Retinal pigment epithelial cell (primary cell): ENCODE data around the gene FILIP1.
A peak's percentile ranks its signal among the peaks of the same experiment; 100 is the strongest.

Experiments used
- DNase-seq: peaks from one replicate; pipeline ENCODE4 v3.0.0-alpha.2; 2010; ENCODE audit warnings: low read depth
- H3K4me3 ChIP-seq: 2 replicates; pipeline ENCODE4 v1.5.1; 2011; ENCODE audit warnings: mild to moderate bottlenecking, low read length, control low read depth, moderate library complexity
- TF ChIP-seq, protein P1 (sequence below): conservative IDR thresholded peaks from 2 replicates; pipeline ENCODE4 v1.5.1; 2011; ENCODE audit warnings: low read depth, low read length, control low read depth, inconsistent platforms

FILIP1 gene

GRCh38 chr6:75281653-75282052, 211.9 kb downstream of the FILIP1 start:
- H3K4me3 ChIP-seq, result peak overlapping the region; percentile 91
- DNase-seq, result no peak
- TF ChIP-seq, protein P1, sequence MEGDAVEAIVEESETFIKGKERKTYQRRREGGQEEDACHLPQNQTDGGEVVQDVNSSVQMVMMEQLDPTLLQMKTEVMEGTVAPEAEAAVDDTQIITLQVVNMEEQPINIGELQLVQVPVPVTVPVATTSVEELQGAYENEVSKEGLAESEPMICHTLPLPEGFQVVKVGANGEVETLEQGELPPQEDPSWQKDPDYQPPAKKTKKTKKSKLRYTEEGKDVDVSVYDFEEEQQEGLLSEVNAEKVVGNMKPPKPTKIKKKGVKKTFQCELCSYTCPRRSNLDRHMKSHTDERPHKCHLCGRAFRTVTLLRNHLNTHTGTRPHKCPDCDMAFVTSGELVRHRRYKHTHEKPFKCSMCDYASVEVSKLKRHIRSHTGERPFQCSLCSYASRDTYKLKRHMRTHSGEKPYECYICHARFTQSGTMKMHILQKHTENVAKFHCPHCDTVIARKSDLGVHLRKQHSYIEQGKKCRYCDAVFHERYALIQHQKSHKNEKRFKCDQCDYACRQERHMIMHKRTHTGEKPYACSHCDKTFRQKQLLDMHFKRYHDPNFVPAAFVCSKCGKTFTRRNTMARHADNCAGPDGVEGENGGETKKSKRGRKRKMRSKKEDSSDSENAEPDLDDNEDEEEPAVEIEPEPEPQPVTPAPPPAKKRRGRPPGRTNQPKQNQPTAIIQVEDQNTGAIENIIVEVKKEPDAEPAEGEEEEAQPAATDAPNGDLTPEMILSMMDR, result no peak

DNA sequence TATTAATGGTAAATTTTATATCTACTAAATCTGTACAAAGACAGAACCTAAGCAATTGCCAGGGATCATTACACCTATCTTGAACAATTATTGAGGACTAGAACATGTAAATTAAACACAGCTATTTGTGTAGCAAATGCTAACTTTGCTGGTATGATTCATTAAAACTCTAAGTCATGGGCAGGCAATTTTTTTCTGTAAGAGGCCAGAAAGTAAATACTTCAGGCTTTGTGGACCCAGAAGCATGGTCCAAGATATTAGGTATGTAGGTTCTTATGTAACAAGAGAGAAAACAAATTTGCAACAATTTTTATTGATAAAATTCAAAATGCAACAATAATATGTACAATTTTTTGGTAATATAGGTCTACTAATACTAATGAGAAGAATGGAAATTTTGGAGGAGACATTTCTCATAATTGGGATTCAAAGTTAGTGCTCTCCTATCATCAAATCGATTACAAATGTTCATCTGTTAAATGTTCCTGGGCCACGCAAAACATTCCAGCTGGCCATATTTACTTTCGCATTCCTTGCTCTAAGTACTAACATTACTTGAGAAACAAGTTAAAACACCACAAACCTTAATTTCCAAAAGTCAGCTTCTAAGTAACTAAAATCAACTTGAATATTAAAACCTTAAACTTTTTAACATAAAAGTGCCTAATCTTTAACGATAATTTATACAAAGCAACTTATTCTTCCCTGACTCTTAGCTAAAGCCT, 213.3 kb downstream of the FILIP1 start:
- no peak for DNase-seq
- no peak overlapping the region for H3K4me3 ChIP-seq
- TF ChIP-seq, protein P1, result no peak

GRCh38 chr6:75279418-75279817, 214.2 kb downstream of the FILIP1 start:
- TF ChIP-seq, protein P1, result no peak
- H3K4me3 ChIP-seq, result no peak overlapping the region
- no peak for DNase-seq

GRCh38 chr6:75278474-75279077, 215.0 kb downstream of the FILIP1 start:
- no peak for DNase-seq
- H3K4me3 ChIP-seq, result no peak overlapping the region
- TF ChIP-seq, protein P1, result no peak

- no peak for DNase-seq
- no peak overlapping the region for H3K4me3 ChIP-seq
- TF ChIP-seq, protein P1, result no peak
Observed at GRCh38 chr6:75275067-75275466, 218.5 kb downstream of the FILIP1 start.

- no peak for DNase-seq
- TF ChIP-seq, protein P1, result no peak
- H3K4me3 ChIP-seq, result no peak overlapping the region
Observed at GRCh38 chr6:75273009-75273408, 220.6 kb downstream of the FILIP1 start.
